ENCODE results near the gene TECPR1.

Gene TECPR1

DNA sequence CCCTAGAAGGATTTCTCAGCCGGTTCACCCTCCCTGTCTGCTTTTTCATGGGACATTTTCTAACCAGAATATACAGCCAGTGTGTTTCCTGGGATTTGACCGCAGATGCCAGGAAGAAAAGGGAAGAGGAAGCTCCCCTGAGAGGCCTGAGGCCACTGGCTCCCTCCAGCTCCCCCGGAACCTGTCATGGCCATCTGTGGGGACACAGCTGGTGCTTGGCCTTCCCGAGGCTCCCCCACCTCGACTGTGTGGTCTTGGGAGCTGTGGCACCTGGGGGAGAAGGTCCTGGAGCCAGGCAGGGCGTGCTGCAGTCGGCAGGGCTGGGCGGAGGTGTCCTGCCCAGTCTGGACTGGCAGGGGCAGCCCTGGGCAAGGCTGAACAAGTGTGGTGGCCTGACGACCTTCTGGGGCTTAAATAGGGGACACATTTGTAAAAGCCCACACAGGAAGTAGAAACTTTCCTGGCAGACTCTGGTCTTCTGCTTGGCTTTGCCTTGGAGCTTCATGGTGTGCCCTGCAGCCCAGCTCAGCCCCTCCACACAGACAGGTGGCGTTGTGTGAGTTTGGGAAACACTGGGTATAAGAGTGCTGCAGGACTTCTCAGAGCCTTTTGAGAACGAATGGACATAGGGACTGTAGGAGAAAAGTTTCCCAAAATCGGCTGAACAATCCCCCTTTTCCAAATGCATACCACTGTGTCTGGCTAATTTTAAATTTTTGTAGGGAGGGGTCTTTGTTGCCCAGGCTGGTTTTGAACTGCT is 36.2 kb upstream of the TECPR1 start:
- no peak for DNase-seq (ENCODE audit: low read depth)
- H3K4me3 ChIP-seq (ENCODE audit: low read depth, low read length): no peak overlapping the region
- in situ Hi-C loops (cut with HindIII; ENCODE audit: low sequenced_read_pairs): no loop called here
- TF ChIP-seq, protein P1, sequence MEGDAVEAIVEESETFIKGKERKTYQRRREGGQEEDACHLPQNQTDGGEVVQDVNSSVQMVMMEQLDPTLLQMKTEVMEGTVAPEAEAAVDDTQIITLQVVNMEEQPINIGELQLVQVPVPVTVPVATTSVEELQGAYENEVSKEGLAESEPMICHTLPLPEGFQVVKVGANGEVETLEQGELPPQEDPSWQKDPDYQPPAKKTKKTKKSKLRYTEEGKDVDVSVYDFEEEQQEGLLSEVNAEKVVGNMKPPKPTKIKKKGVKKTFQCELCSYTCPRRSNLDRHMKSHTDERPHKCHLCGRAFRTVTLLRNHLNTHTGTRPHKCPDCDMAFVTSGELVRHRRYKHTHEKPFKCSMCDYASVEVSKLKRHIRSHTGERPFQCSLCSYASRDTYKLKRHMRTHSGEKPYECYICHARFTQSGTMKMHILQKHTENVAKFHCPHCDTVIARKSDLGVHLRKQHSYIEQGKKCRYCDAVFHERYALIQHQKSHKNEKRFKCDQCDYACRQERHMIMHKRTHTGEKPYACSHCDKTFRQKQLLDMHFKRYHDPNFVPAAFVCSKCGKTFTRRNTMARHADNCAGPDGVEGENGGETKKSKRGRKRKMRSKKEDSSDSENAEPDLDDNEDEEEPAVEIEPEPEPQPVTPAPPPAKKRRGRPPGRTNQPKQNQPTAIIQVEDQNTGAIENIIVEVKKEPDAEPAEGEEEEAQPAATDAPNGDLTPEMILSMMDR (IDR thresholded peaks at IDR 0.05; ENCODE audit: low read depth, low read length, missing control alignments): no peak

DNA sequence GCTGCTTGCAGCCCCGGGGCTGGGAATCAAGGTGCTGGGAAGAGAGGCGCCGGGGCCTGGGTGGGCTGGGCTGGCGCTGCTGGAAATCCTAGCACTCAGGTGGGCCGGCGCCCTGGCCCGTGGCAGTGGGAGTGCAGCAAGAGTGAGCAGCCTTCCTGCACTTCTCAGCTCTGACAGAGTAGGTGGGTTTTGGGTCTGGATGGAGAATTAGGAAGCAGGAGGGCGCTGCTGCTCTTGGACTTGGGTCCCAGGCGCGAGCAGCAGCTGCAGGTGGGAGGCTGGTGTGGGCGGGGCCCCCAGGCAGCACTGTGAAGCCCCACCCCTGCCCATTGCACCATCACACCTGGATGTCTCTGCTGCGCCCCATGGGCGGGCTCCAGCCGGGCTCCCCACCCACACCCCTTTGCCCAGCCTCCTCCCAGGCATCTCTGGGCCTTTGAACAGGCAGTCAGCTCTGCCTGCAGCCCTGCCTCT is 35.5 kb upstream of the TECPR1 start:
- TF ChIP-seq, protein P1 (IDR thresholded peaks at IDR 0.05; ENCODE audit: low read depth, low read length, missing control alignments): no peak
- in situ Hi-C loops (cut with HindIII; ENCODE audit: low sequenced_read_pairs): no loop called here
- no peak for DNase-seq (ENCODE audit: low read depth)
- H3K4me3 ChIP-seq (ENCODE audit: low read depth, low read length): no peak overlapping the region

DNA sequence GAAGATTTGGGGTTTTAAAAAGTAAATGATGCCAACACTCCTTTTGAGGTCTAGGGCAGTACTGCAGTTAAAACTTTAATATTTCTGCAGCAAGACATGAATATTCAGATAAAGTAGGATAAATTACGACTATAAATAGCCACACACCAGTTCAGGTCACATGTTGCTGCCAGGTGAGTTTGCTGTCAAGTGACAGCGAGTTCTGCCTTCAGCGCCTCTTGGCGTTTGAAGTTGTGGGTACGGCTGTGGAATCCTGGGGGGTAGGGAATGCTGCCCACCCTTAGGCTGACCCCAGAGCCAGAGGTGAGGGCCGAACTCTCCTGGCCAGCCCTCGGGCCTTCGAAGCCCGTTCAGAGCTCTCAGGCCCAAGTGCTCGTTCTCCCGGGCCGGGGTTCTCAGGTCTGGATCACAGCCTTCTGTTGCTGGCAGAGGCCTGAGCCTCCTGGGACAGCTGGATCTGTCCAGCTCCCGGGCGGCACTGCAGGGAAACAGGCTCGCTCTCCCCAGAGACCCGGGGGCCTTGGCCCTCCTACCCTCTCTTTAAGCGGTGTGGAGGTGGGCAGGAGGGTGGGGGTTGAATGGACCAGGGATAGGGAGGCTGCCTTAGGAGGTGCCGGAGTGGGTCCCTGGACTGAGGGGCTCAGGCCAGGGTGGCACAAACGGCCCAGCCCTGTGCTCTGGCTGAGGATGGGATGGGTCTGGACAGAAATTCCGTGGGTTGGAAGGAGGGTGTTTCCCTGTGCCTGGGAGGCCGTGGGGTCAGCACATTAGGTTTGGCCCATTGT is 34.9 kb upstream of the TECPR1 start:
- no peak for DNase-seq (ENCODE audit: low read depth)
- H3K4me3 ChIP-seq (ENCODE audit: low read depth, low read length): no peak overlapping the region
- in situ Hi-C loops (cut with HindIII; ENCODE audit: low sequenced_read_pairs): no loop called here
- TF ChIP-seq, protein P1 (IDR thresholded peaks at IDR 0.05; ENCODE audit: low read depth, low read length, missing control alignments): no peak

DNA sequence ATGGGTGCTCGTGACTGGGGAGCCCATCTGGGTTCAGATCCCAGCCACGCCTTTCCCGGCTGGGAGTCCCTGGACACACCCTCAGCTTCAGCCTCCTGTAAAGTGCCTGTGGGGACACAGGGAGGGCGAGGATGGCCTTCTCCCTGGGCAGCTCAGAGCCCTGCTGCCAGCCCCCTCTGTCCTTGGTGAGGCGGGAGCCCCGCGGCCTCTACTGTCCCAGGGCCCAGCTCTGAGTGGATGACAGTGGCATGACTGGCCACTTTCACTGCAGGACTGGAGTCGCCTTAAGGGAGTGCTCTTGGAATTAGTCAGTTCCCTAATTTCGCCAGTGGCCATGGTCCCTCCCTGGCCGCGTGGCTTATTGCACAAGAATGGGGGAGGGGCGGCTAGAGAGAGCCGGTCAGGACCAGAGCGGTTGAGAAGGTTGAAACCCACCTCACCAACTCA is 34.1 kb upstream of the TECPR1 start:
- H3K4me3 ChIP-seq (ENCODE audit: low read depth, low read length): no peak overlapping the region
- no peak for DNase-seq (ENCODE audit: low read depth)
- TF ChIP-seq, protein P1 (IDR thresholded peaks at IDR 0.05; ENCODE audit: low read depth, low read length, missing control alignments): no peak
- in situ Hi-C loops (cut with HindIII; ENCODE audit: low sequenced_read_pairs): no loop called here

DNA sequence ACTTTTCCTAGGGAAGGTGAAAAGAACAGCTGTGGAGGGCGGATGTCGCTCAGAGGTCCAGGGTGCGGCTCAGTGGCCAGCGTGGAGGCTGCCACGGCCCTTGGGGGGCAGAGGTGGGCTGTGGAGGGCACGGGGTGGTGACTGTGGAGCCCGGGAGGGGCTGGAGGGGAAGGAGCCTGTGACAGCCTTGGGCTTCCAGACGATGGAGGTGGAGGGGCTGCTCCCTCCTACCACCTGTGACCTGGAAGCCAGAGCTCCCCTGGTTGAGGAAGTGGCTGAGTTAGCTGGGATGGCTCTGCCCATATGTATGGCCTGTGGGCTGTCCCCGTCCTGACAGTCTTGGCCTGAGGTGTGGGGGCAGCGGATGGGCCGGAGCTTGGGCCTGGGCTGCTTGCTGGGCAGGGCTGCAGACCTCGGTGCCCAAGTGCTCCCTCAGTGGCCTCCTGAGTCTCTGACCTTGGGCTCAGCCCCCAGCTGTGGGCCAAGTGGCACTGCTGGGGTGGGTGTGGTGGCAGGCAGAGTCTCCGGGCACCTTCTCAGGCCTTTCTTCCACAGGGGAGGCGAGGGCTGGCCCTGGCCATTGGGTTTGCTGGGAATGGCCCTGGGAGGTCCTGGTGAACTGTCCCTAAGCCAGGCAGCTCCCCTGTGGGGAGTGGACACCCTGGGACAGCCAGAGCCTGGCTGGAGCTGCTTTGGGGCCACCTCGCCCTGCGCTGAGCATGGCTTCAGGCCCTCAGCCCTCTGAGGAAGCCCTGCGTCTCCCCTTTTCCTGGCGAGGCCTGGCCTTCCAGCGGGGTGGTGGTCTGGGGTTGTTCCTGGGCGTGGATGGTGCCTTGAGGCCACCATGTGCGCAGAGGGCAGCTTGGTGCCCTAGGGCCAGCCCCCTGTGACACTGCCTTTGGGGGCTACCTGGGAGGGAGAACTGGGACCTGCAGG is 33.4 kb upstream of the TECPR1 start:
- TF ChIP-seq, protein P1 (IDR thresholded peaks at IDR 0.05; ENCODE audit: low read depth, low read length, missing control alignments): no peak
- peak overlapping the region; percentile 3 for H3K4me3 ChIP-seq (ENCODE audit: low read depth, low read length)
- no peak for DNase-seq (ENCODE audit: low read depth)
- in situ Hi-C loops (cut with HindIII; ENCODE audit: low sequenced_read_pairs): no loop called here
